T-helper 1 cell treated with Interleukin-12 subunit alpha and Interleukin-12 subunit beta and Interleukin-4 antibody, amounts not matched to agents 30 μg/mL and 1 μg/mL, for 36 hours (primary cell): ENCODE data around the gene DICER1.

ENCODE experiments used
- H3K27ac Mint-ChIP-seq: one replicate; pipeline ENCODE4 v1.8.0; 2021; ENCODE audit warnings: mild to moderate bottlenecking, mixed read lengths
- H3K27me3 Mint-ChIP-seq: one replicate; pipeline ENCODE4 v1.8.0; 2021; ENCODE audit warnings: low read depth, mixed read lengths
- H3K36me3 Mint-ChIP-seq: one replicate; pipeline ENCODE4 v1.8.0; 2021; ENCODE audit warnings: low read depth, mixed read lengths
- H3K4me1 Mint-ChIP-seq: one replicate; pipeline ENCODE4 v1.8.0; 2021; ENCODE audit warnings: low read depth, mixed read lengths
- H3K4me3 Mint-ChIP-seq: one replicate; pipeline ENCODE4 v1.8.0; 2021; ENCODE audit warnings: mild to moderate bottlenecking, moderate library complexity, mixed read lengths
- H3K9me3 Mint-ChIP-seq: one replicate; pipeline ENCODE4 v1.8.0; 2021; ENCODE audit warnings: mixed read lengths

Gene DICER1

DNA sequence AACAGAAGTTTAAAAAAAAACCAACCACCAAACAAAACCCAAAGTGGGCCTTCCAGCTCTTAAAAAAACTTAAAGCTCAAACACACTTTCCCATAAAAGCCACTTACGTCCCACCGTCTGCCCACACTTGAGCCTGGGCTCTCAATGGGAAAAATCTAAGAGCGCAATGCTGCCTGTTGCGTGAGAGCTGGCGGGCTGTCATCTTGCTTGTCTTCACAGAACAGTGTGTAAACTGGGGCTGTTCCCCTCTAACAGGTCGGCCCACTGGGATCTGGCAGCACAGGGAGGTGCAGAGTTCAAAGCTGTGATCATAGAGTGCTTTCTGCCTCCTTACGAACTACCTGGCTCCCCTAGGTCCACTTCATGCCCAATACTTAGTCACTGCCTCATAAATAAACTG lies 80.0 kb downstream of the DICER1 start:
- H3K4me1 Mint-ChIP-seq: no peaks in the 10 kb centered on the region
- H3K27me3 Mint-ChIP-seq: no peaks in the 10 kb centered on the region
- H3K36me3 Mint-ChIP-seq: no peaks in the 10 kb centered on the region
- no peak overlapping the region for H3K27ac Mint-ChIP-seq
- H3K4me3 Mint-ChIP-seq: no peak overlapping the region
- peaks cover 6% of the 10 kb centered on the region for H3K9me3 Mint-ChIP-seq

DNA sequence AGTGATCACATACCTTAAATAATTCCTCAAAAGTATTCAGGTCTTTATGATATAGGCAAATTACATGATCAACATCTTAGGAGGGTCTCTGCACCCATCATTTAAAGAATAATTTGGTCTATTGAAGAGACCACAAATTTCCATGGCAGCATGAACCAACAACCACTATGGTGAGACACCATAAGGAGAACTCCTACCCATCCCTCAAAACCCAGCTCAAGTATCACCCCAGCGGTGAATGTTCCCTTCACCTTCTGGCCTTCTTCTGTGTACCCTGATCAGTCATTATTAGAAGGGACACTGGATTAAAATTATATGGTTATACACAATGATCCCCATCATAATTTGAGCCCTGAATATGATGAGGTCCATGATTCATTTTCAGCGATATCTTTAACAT lies 81.5 kb downstream of the DICER1 start:
- no peaks in the 10 kb centered on the region for H3K36me3 Mint-ChIP-seq
- no peak overlapping the region for H3K4me3 Mint-ChIP-seq
- H3K9me3 Mint-ChIP-seq: peaks cover 6% of the 10 kb centered on the region
- no peak overlapping the region for H3K27ac Mint-ChIP-seq
- H3K4me1 Mint-ChIP-seq: no peaks in the 10 kb centered on the region
- no peaks in the 10 kb centered on the region for H3K27me3 Mint-ChIP-seq

DNA sequence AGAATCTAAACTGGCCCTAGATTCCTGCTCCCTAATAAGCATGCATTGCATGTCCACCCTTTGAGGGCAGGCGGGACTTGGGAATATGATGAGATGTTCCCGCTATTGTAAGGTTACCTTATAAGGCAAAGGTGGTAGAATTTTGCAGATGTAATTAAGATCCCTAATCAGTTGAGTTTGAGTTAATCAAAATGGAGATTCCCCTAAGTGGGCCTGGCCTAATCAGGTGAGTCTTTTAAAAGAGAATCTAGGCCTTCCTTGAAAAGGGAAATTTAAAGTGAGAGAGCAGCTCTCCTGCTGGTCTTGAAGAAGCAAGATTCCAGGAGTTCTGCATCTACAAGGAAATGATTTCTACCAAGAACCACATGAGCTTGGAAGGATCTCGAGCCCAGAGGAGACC lies 83.4 kb downstream of the DICER1 start:
- Mint-ChIP-seq H3K4me1 (no peaks in the 10 kb centered on the region), H3K36me3 (no peaks in the 10 kb centered on the region), H3K27ac (no peak overlapping the region), H3K9me3 (peaks cover 6% of the 10 kb centered on the region), H3K27me3 (no peaks in the 10 kb centered on the region), H3K4me3 (no peak overlapping the region)

DNA sequence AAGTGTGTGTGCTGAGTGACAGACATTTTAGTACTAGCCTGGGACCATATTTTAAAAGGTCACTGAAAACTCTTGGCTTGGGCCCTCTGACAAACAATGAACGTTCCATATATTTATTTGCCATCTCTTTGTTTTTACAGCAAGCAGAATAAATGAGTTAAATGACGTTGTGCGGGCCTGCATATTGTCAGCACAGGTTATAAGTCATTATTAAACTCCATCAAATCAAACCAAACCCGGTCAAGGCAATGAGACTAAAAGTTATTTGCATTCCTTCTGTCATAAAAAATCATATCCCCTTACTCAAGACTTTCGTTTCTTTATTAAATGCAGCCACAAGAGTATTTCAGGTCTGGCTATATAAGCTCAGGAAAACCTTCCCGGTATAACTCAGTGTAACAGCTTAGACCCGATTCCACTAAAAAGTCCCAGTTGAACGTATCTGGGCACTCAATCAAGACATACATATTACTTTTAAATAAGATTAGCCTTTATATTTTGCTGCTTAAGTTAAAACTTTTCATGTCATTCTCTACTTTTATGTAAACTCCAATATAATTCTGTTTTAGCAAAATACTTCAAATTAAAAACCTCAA lies 84.9 kb downstream of the DICER1 start:
- Mint-ChIP-seq H3K27me3 (no peaks in the 10 kb centered on the region), H3K4me1 (no peaks in the 10 kb centered on the region), H3K27ac (no peak overlapping the region), H3K36me3 (no peaks in the 10 kb centered on the region), H3K4me3 (no peak overlapping the region), H3K9me3 (no peaks in the 10 kb centered on the region)

DNA sequence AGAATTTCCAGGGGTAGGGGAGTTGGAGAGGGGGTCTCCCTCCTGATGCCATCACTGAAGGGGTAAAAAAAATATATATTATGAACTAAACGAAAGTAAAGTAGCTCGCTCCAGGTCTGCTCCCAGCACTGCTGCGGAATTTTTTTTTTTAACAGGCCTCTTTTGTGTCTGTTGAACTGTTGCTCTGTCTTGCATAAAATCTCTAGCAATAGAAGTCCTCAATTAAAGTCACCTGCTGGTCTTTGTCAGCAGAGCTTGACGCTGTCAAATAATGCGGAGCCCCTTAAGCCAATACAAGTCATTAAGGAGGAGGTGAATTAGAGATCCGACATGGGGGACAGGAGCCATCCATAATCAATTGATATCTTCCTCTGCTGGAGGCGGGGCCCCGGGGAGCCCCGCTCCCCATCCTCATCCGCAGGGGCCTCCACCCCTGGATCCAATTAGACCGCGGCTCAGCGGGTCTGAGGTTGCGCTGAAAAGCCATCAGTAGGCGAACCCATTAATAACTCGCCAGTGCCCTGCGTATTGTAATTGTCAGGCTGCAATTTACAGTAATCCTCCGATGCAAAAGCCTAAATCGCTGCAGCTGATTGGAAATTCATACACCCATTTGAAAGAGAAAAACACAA lies 85.6 kb downstream of the DICER1 start:
- Mint-ChIP-seq H3K4me3 (no peak overlapping the region), H3K9me3 (no peaks in the 10 kb centered on the region), H3K36me3 (no peaks in the 10 kb centered on the region), H3K27ac (no peak overlapping the region), H3K4me1 (no peaks in the 10 kb centered on the region), H3K27me3 (no peaks in the 10 kb centered on the region)

DNA sequence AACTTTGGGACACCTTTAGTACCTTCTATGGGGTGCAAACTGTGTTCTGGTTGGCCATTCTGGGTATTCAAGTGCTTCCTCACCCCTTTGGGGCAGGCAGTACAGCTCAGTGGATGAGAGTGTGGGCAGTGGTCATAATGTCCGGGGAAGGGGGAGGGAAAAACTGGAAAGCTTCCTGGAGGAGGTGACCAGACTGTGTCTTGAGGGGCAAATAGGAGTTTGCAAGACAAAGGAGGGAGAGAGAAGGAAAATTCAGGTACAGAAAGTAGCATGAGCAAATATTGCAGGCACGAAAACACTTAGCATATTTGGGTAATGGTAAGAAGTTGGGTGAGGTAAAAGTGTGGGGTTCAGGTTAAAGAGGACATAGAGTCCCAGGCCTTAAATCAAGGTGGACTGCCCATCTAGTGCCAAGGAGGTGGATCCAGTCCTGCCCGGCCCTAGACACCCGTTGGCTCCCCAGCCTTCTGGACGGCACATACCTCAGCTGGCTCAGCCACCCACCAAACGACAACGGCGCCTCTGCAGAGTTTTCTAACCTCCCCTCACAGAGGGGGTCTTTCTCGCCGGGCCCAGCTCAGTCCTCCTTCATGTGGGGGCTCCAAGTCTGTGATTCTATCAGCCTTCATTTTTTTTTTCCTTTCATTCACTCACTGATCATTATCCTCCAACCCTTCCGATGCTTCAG lies 86.4 kb downstream of the DICER1 start:
- H3K27me3 Mint-ChIP-seq: no peaks in the 10 kb centered on the region
- no peak overlapping the region for H3K4me3 Mint-ChIP-seq
- H3K36me3 Mint-ChIP-seq: no peaks in the 10 kb centered on the region
- H3K9me3 Mint-ChIP-seq: no peaks in the 10 kb centered on the region
- H3K4me1 Mint-ChIP-seq: no peaks in the 10 kb centered on the region
- no peak overlapping the region for H3K27ac Mint-ChIP-seq

DNA sequence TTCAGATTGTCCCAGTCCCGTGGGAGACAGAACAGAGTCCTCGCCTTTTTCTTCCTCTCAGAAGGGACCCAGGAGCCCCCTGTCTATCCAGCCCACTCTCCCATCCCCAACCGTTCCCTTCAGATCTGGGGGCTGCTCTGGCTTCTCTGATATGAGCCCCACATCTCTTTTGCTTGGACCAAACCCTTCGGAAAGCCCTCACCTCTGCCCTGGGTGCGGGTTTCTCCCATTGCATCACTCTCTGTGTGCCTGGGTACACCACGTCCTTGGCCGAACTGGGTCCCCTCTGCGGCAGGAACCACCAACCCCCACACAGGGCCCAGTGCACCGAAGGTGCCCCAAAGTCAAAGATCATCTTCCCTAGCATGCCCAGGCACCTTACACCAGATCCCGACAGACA lies 87.8 kb downstream of the DICER1 start:
- H3K27me3 Mint-ChIP-seq: no peaks in the 10 kb centered on the region
- H3K4me3 Mint-ChIP-seq: no peak overlapping the region
- no peaks in the 10 kb centered on the region for H3K4me1 Mint-ChIP-seq
- no peaks in the 10 kb centered on the region for H3K36me3 Mint-ChIP-seq
- H3K9me3 Mint-ChIP-seq: no peaks in the 10 kb centered on the region
- no peak overlapping the region for H3K27ac Mint-ChIP-seq

DNA sequence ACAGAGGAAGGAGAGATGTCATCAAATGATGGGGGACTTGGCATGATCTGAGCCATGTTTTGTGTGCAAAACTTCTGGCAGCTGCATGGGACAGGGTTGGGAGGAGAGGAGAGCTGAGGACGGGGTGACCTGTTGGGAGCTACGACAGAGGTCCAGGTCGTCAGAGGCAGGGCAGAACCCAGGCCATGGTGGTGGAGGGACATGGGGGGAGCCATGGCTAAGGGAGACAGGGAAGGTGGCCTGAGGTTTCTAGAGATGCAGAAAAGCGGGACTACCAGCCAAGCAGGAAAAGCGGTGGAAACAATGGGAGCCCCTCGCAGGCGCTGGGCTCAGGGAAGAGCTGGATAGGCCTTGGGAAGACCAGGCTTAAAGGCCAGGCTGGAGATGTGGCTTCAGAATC lies 88.3 kb downstream of the DICER1 start:
- Mint-ChIP-seq H3K9me3 (no peaks in the 10 kb centered on the region), H3K4me3 (no peak overlapping the region), H3K36me3 (no peaks in the 10 kb centered on the region), H3K27ac (no peak overlapping the region), H3K27me3 (no peaks in the 10 kb centered on the region), H3K4me1 (no peaks in the 10 kb centered on the region)

DNA sequence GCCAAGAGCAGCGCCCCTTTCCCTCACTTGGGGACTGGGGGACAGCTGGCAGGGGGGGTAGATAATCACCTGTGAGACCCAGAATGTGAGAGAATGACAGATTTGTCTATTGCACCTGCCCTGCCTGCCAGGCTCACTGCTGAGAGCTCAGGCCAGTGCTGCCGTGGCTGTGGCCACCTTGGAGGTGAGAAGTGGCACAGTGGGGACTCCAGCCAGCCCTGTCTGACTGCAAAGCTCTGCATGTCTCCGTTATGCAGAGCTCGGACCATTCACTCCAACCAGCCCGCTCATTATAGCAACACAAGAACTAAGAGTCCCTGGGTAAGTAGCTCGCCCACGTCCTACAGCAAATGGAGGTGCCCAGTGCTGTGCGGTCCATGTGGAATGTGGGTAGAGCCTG lies 88.8 kb downstream of the DICER1 start:
- Mint-ChIP-seq H3K4me1 (no peaks in the 10 kb centered on the region), H3K36me3 (no peaks in the 10 kb centered on the region), H3K4me3 (no peak overlapping the region), H3K27ac (no peak overlapping the region), H3K9me3 (no peaks in the 10 kb centered on the region), H3K27me3 (no peaks in the 10 kb centered on the region)

DNA sequence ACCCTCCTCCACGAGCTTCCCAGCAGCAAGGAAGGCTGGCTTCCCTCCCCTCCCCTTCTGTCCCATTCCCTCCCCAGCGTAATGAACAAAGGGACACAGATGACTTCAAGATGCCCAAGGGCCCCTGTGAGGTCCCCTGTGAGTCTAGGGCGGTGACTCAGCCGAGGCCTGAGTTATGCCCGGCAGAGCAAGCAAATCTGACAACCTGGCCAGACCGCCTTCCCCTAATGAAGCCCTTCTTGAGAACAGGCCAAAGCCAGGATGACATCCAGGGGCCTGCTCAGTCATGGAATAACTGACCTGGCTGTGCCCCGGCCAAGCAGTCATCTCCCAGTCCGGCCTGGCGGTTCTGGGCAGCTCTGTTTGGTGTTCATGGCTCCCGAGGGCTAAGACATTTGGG lies 89.2 kb downstream of the DICER1 start:
- Mint-ChIP-seq H3K36me3 (no peaks in the 10 kb centered on the region), H3K27me3 (no peaks in the 10 kb centered on the region)

DNA sequence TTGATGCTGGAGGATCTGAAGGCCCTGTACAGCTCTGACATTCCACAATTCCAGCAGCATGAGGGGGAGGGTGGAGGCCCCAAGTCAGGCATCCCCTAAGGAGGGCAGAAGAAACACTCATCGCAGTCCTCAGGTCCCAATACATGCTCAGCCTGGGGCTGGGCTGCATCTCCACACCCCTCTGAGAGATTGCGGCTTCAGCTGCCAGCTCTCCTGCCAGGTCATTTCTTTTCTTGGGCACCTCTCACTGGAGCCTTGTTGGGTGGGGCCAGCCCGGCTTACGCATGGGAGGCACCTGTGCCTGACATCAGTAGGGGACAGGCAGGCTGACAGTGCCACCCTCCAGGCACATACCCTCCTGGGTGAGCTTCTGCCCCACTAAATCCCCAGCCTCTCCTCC lies 89.8 kb downstream of the DICER1 start:
- Mint-ChIP-seq H3K27ac (no peak overlapping the region), H3K4me1 (no peaks in the 10 kb centered on the region), H3K27me3 (no peaks in the 10 kb centered on the region), H3K4me3 (no peak overlapping the region), H3K36me3 (no peaks in the 10 kb centered on the region), H3K9me3 (no peaks in the 10 kb centered on the region)

More for the DNA sequence above, 89.2 kb downstream of the DICER1 start:
- H3K9me3 Mint-ChIP-seq: no peaks in the 10 kb centered on the region
- H3K4me3 Mint-ChIP-seq: no peak overlapping the region
- H3K27ac Mint-ChIP-seq: no peak overlapping the region
- H3K4me1 Mint-ChIP-seq: no peaks in the 10 kb centered on the region

DNA sequence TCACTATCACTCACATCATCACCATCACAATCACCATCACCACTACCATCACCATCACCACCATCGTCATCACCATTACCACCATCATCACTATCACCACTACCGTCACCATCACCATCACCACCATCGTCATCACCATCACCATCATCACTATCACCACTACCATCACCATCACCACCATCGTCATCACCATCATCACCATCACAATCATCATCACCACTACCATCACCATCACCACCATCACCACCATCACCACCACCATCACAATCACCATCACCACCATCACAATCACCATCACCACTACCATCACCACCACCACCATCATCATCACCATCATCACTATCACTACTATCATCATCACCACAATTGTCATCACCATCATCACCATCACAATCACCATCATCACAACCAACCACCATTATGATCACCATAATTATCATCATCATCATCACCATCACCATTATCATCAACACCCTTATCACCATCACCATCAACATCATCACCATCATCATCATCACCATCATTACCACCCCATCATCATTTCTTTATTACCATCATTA lies 90.8 kb downstream of the DICER1 start:
- no peak overlapping the region for H3K4me3 Mint-ChIP-seq
- H3K36me3 Mint-ChIP-seq: no peaks in the 10 kb centered on the region
- no peaks in the 10 kb centered on the region for H3K4me1 Mint-ChIP-seq
- H3K9me3 Mint-ChIP-seq: no peaks in the 10 kb centered on the region
- no peaks in the 10 kb centered on the region for H3K27me3 Mint-ChIP-seq
- H3K27ac Mint-ChIP-seq: no peak overlapping the region

DNA sequence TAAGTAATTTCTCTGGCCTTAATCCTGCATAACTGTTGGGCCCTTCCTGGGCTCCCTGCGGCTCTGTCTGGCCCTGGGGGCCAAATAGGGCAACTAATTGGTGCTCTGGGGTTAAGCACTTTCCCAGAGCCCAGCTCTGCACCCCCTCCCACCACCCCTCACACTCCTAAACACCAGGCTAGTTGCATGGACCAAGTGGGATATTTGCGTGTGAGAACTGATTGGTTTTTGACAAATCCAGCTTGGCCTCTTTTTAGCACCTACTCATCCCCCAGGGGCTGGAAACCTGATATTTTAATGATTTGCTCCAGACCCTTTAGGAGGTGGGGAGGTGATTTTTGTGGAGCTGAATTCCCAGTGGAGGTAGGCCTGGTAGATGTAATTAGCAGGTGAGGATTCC lies 91.9 kb downstream of the DICER1 start:
- Mint-ChIP-seq H3K9me3 (no peaks in the 10 kb centered on the region), H3K27ac (no peak overlapping the region), H3K36me3 (no peaks in the 10 kb centered on the region), H3K4me1 (no peaks in the 10 kb centered on the region), H3K4me3 (no peak overlapping the region), H3K27me3 (no peaks in the 10 kb centered on the region)

DNA sequence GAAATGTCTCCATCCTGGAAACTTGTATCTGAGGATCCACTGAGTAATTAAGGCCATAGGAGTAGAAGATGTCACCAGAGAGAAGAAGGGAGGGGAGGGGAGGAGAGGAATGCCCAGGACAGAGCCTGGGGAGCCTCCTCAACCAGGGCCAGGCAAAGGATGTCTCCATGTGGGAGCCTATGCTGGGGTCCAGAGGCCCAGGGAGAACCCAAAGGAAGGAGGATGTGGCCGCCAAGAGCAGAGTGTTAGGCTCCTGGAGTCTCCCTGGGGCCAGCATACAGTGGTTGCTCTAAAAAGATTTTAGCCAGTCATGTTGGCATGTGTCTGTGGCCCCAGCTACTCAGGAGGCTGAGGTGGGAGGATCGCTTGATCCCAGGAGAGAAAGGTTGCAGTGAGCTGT lies 92.6 kb downstream of the DICER1 start:
- Mint-ChIP-seq H3K36me3 (no peaks in the 10 kb centered on the region), H3K9me3 (no peaks in the 10 kb centered on the region)

DNA sequence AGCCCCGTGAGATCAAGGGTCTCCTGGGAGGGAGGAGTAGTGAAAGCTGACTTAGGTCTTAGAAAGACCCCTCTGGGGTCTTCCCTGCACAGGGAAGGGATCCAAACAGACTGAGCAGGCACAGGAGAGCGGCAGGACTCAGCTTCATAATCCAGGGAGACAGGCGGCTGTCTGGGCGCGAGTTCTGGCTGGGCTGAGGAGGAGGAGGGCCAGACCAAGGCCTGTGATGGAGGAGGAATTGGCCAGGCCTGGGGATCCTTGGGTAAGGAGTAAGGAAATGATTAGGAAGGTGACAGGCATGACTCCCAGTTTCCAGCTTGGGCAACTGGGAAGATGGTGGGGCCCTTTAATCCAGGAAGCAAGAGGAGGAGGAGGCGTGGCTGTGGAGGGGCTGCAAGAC lies 93.1 kb downstream of the DICER1 start:
- Mint-ChIP-seq H3K36me3 (no peaks in the 10 kb centered on the region), H3K4me3 (no peak overlapping the region), H3K27me3 (no peaks in the 10 kb centered on the region), H3K4me1 (no peaks in the 10 kb centered on the region), H3K27ac (no peak overlapping the region), H3K9me3 (no peaks in the 10 kb centered on the region)

More for the DNA sequence above, 92.6 kb downstream of the DICER1 start:
- H3K27me3 Mint-ChIP-seq: no peaks in the 10 kb centered on the region
- no peak overlapping the region for H3K27ac Mint-ChIP-seq
- H3K4me3 Mint-ChIP-seq: no peak overlapping the region
- no peaks in the 10 kb centered on the region for H3K4me1 Mint-ChIP-seq
